Right lobe of liver (tissue), 6 donors: ENCODE data around the gene DZIP1L. TPM values are rescaled to one million over a fixed set of nuclear protein-coding genes. Genes with fewer than 3 reads are reported as not detected.

Source experiments
- ATAC-seq, 4 donors: fragments of 200-7000 bp; cut with Tn5 transposase; one replicate each; pipeline ENCODE4 v1.9.1; 2020; ENCODE audit warnings: mild to moderate bottlenecking in 4 of 4, moderate library complexity in 4 of 4
- DNase-seq, 3 donors: peaks; one replicate each; pipeline ENCODE4 v3.0.0-alpha.2; 2020
- H3K27ac ChIP-seq, 3 donors: fragments of 200-600 bp; one replicate each; pipeline ENCODE4 v1.8.0; 2022
- H3K27me3 ChIP-seq, 2 donors: fragments of 200-600 bp; one replicate each; pipeline ENCODE4 v1.8.0; 2022
- H3K36me3 ChIP-seq, 4 donors: fragments of 200-600 bp; sonication (generic) in 1 of 4; one replicate each; pipeline versions ENCODE4 v1.5.1 to v1.8.0; 2017 to 2022; ENCODE audit warnings: control low read depth in 1 of 4
- H3K4me1 ChIP-seq, 4 donors: fragments of 200-600 bp; sonication (generic) in 1 of 4; one replicate each; pipeline versions ENCODE4 v1.5.1 to v1.8.0; 2017 to 2022; ENCODE audit warnings: control low read depth in 1 of 4
- H3K4me3 ChIP-seq, 3 donors: fragments of 200-600 bp; one replicate each; pipeline ENCODE4 v1.8.0; 2022
- H3K9me3 ChIP-seq, 4 donors: fragments of 200-600 bp; sonication (generic) in 1 of 4; one replicate each; pipeline versions ENCODE4 v1.5.1 to v1.8.0; 2017 to 2022; ENCODE audit warnings: control low read depth in 1 of 4
- POLR2A ChIP-seq: fragments of 450-650 bp; IDR thresholded peaks from one replicate; pipeline ENCODE4 v1.6.1; 2017; ENCODE audit warnings: antibody characterized with exemption, mild to moderate bottlenecking
- WGBS: methylation state at CpG from one replicate; pipeline ENCODE4 v1.1.6; 2018; ENCODE audit warnings: low coverage, low lambda C conversion rate; ENCODE audit not compliant: insufficient coverage; ENCODE audit errors: missing lambda C conversion rate; 5-methylcytosine and 5-hydroxymethylcytosine counted together
- intact Hi-C, 2 donors: fragments of 100-400 bp; cut with DNase I; formaldehyde crosslinking; loops; one replicate each; pipeline versions ENCODE4 v1.11.2 to v1.14.1; 2022
- total RNA-seq, 6 experiments: library from RNA; depleted of rRNA in 2 of 6; stranded (reverse); fragments of >200 nt in 2 of 6; fragmentation: NEBNext Ultra II Directional in 3 of 6; extraction: Animal tissue kit (Norgen Biotek cat#: 25700) in 3 of 6; gene quantifications; one replicate each; pipeline versions ENCODE4 v1.1.0 to v1.2.4, GENCODE V29; 2016 to 2023
- TF ChIP-seq, protein P1 (sequence below), 4 donors: fragments of 200-600 bp in 3 of 4; fragments of 450-650 bp in 1 of 4; IDR thresholded peaks; one replicate each; pipeline versions ENCODE4 v1.5.1 to v1.8.0; 2016 to 2022; ENCODE audit warnings: antibody characterized with exemption in 4 of 4, mild to moderate bottlenecking in 2 of 4
- donor health status: DM: no; HTN: yes; CAD: no.
- donor health status: DM: no; HTN: no; CAD: no.
- donor health status: DM: no; HTN: no; CAD: no.
- donor health status: DM: no; HTN: yes; CAD: no.
- donor health status: DM: no; HTN: yes; CAD: no.

Gene DZIP1L
- total RNA-seq, 6 experiments from 2014 or later: 0.92 to 2.2 (median 1.2) TPM

DNA sequence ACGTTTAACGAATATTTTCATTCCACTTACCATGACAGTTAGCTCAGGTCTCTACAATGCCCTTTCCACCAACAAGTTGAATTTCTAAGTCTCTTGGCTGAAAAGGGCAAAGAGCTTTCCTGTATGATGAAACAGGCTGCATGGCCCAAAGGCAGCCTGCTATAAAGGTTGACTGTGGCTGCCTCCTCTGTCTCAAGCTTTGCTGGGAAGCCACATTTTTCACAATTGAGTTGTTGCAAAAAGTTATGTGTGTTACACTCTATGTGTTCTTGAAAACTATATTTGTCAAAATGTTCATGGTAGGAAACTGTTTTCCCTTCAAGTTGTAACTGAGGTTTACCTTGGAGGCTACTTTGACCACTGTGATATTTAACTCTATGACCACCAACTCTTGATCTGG lies 49.5 kb downstream of the DZIP1L start:
- no peaks in the 10 kb centered on the region for H3K36me3 ChIP-seq
- H3K27ac ChIP-seq: no peak overlapping the region
- H3K4me1 ChIP-seq: no peaks in the 10 kb centered on the region
- H3K27me3 ChIP-seq: no peaks in the 10 kb centered on the region
- no peaks in the 10 kb centered on the region for H3K9me3 ChIP-seq
- TF ChIP-seq, protein P1, sequence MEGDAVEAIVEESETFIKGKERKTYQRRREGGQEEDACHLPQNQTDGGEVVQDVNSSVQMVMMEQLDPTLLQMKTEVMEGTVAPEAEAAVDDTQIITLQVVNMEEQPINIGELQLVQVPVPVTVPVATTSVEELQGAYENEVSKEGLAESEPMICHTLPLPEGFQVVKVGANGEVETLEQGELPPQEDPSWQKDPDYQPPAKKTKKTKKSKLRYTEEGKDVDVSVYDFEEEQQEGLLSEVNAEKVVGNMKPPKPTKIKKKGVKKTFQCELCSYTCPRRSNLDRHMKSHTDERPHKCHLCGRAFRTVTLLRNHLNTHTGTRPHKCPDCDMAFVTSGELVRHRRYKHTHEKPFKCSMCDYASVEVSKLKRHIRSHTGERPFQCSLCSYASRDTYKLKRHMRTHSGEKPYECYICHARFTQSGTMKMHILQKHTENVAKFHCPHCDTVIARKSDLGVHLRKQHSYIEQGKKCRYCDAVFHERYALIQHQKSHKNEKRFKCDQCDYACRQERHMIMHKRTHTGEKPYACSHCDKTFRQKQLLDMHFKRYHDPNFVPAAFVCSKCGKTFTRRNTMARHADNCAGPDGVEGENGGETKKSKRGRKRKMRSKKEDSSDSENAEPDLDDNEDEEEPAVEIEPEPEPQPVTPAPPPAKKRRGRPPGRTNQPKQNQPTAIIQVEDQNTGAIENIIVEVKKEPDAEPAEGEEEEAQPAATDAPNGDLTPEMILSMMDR (IDR thresholded peaks at IDR 0.05): no peak
- no peak for TF ChIP-seq POLR2A
- intact Hi-C loops: loop anchor here (5.0 kb wide), 1 partner anchor 51 kb away; the partner anchor contains the start of gene DZIP1L (in 2 of the 2)
- no peak for ATAC-seq
- no peak for DNase-seq
- 96% methylated on average over 2 of the region's 2 CpGs for WGBS
- H3K4me3 ChIP-seq: no peak overlapping the region

DNA sequence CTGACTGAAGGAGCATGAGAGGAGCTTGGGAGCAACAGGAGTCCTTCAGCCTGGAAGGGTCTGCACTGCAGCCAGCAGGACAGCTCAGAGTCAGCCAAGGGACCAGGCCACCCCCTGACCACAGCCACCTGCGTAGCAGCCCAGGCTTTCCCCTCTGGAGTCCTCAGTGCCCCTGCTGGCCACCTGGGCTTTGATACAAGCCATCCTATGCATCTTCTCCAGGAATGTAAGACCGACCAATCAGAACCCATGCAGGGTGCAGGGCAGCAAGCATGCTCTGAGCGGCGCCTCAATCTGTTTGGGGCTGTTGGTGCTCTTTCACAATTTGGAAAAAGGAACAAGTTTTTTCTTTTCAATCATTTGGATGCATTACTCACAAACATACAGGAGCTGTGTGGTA lies 52.0 kb downstream of the DZIP1L start:
- no peaks in the 10 kb centered on the region for H3K9me3 ChIP-seq
- TF ChIP-seq POLR2A: no peak
- TF ChIP-seq, protein P1 (IDR thresholded peaks at IDR 0.05): no peak
- H3K27me3 ChIP-seq: no peaks in the 10 kb centered on the region
- 52% methylated on average over 3 of the region's 4 CpGs for WGBS
- ATAC-seq: no peak
- DNase-seq: no peak
- intact Hi-C loops: no loop called here
- no peaks in the 10 kb centered on the region for H3K36me3 ChIP-seq
- H3K4me1 ChIP-seq: no peaks in the 10 kb centered on the region
- H3K27ac ChIP-seq: no peak overlapping the region
- H3K4me3 ChIP-seq: no peak overlapping the region

DNA sequence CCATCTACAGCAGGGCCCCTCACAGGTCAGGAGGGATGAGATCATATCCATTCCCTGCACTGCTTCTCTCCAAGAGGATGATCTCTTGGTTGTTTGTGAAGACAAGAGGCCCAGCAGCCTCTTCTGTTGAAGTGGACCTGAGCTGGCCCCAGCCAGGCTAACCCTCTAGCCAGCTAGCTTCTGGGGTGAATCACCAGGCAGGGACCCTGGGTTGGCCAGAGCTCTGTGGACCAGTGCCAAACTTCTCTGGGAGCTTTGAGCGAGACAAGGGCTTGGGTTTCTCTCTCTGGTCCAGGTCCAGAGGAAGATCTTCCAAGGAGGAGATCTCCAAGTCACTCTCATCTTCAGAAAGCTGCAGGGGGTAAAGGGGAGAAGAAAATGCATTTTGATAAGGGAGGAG lies 52.8 kb downstream of the DZIP1L start:
- ATAC-seq (no peak), DNase-seq (no peak)
- no peak overlapping the region for H3K27ac ChIP-seq
- WGBS: 50% methylated on average over 1 of the region's 1 CpG
- H3K27me3 ChIP-seq: no peaks in the 10 kb centered on the region
- no peaks in the 10 kb centered on the region for H3K9me3 ChIP-seq
- intact Hi-C loops: no loop called here
- no peak overlapping the region for H3K4me3 ChIP-seq
- H3K4me1 ChIP-seq: no peaks in the 10 kb centered on the region
- TF ChIP-seq, protein P1 (IDR thresholded peaks at IDR 0.05): no peak
- TF ChIP-seq POLR2A: no peak
- no peaks in the 10 kb centered on the region for H3K36me3 ChIP-seq

DNA sequence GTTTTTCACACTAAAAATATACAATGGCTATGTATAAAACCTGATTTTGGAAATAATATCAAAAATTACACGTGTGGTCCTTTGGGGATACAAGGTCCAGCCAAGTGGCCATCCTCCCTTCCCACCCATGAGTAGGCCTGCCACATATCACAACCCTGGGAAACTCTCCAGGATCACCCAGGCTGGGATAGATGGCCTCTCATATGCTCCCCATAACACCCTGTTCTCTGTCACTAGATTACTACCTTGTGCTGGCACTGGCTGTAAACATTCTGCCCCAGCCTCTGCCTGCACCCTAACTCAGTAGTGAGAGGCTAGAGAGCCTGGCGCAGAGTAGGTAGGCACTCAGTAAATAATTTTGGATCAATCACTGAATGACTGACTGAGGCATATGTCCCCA lies 53.4 kb downstream of the DZIP1L start:
- ATAC-seq: no peak
- WGBS: 79% methylated on average over 1 of the region's 2 CpGs
- intact Hi-C loops: no loop called here
- Histone ChIP-seq H3K4me3 (no peak overlapping the region), H3K4me1 (no peaks in the 10 kb centered on the region), H3K27me3 (no peaks in the 10 kb centered on the region), H3K27ac (no peak overlapping the region), H3K36me3 (no peaks in the 10 kb centered on the region), H3K9me3 (no peaks in the 10 kb centered on the region)
- no peak for DNase-seq
- TF ChIP-seq, protein P1 (IDR thresholded peaks at IDR 0.05): no peak
- no peak for TF ChIP-seq POLR2A

DNA sequence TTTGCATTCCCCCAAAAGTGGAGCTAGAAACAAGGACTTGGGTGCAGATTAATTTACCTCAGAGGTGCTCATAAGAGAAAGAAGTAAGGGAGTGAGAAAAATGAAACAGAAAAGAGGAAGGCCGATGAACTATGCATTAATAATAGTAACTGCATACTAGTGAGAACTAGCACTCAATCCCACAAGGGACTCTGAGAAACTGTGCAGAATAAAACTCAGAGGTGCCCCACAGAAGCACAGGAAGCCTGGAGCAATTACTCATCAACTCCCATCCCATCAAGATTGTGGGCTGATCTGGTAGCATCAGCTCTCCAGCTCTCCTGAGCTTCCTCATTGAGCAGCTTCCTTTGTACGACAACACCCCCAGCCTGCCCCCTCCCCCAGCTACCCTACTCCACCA lies 54.6 kb downstream of the DZIP1L start:
- no peak overlapping the region for H3K4me3 ChIP-seq
- TF ChIP-seq, protein P1 (IDR thresholded peaks at IDR 0.05): no peak
- no peak for TF ChIP-seq POLR2A
- 91% methylated on average over 1 of the region's 2 CpGs for WGBS
- H3K36me3 ChIP-seq: no peaks in the 10 kb centered on the region
- no peak for ATAC-seq
- no peaks in the 10 kb centered on the region for H3K27me3 ChIP-seq
- no peaks in the 10 kb centered on the region for H3K9me3 ChIP-seq
- H3K27ac ChIP-seq: no peak overlapping the region
- no peak for DNase-seq
- intact Hi-C loops: no loop called here
- H3K4me1 ChIP-seq: no peaks in the 10 kb centered on the region
